Hepatocyte (in vitro differentiated cells): ENCODE results near the gene DIPK1A.

ENCODE experiments used
- EZH2phosphoT487 ChIP-seq: fragments of 200-600 bp; sonication (generic); IDR thresholded peaks from one replicate; pipeline ENCODE4 v1.6.1; 2018; ENCODE audit warnings: antibody characterized with exemption, mild to moderate bottlenecking, low read depth, moderate library complexity; ENCODE audit not compliant: unreplicated experiment, severe bottlenecking
- TF ChIP-seq, protein P1 (sequence below): fragments of 200-600 bp; sonication (generic); IDR thresholded peaks from 2 replicates; pipeline ENCODE4 v1.5.1; 2016; ENCODE audit warnings: antibody characterized with exemption, mild to moderate bottlenecking; ENCODE audit not compliant: poor library complexity

DNA sequence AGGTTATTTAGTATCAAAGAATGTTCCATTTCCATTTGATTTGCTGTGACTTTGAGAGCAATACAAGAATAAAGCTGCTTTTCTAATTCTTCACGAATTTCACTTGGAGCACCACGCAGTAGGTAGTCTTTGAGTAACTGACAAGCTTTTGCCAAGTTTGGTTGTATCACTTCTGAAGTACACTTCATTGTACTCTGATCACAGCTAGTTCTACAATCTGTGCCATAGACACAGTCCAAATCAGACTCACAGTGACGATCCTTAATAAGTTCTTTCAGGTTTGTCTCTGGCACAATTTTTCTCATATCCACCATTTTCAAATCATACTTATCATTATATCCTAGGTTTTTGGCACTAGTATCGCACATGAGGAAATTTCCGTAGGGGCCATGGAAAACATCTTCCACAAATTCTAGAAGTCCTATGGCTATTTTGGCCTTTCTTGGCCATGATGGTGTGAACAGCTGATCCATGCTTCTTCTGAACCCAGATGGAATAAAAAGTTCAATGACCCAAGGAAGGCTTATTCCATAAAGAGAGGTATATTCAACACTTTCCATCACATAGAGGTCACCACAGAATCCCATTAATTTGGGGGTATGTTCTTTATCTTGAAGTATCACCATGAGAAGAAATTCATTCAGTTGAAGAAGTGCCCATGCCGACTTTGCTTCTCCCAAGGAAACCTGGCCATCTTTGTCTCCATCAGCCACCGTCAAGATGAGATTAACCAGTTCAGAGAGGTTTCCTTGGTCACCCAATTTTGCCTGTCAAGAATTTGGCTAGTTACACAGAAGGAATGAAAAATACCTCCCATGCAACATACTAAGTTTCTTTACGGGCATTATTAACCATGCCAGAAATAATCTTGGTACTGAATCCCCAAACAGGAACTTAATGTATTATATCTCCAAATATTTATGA is 117.6 kb downstream of the DIPK1A start:
- TF ChIP-seq, protein P1, sequence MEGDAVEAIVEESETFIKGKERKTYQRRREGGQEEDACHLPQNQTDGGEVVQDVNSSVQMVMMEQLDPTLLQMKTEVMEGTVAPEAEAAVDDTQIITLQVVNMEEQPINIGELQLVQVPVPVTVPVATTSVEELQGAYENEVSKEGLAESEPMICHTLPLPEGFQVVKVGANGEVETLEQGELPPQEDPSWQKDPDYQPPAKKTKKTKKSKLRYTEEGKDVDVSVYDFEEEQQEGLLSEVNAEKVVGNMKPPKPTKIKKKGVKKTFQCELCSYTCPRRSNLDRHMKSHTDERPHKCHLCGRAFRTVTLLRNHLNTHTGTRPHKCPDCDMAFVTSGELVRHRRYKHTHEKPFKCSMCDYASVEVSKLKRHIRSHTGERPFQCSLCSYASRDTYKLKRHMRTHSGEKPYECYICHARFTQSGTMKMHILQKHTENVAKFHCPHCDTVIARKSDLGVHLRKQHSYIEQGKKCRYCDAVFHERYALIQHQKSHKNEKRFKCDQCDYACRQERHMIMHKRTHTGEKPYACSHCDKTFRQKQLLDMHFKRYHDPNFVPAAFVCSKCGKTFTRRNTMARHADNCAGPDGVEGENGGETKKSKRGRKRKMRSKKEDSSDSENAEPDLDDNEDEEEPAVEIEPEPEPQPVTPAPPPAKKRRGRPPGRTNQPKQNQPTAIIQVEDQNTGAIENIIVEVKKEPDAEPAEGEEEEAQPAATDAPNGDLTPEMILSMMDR: no peak
- TF ChIP-seq EZH2phosphoT487: no peak
